Kidney (tissue), 14 donors: ENCODE results near the gene HSF4. TPM values are rescaled to one million over a fixed set of nuclear protein-coding genes. Genes with fewer than 3 reads are reported as not detected.

Experiments used
- DNase-seq, 5 donors: peaks; one replicate each; pipeline ENCODE4 v3.0.0-alpha.2; 2013 to 2020
- FAIRE-seq: peaks from 2 replicates; lab custom pipeline; 2012; peaks lifted over from hg19 to GRCh38; lab: Jason Lieb, UNC
- H3K27ac ChIP-seq, 2 donors: one replicate each; pipeline ENCODE4 v1.7.0; 2013; ENCODE audit warnings: low read depth in 2 of 2, low read length in 2 of 2, inconsistent platforms in 1 of 2
- H3K27me3 ChIP-seq: one replicate; pipeline ENCODE4 v1.7.1; 2013; ENCODE audit warnings: low read length, inconsistent platforms; ENCODE audit not compliant: control insufficient read depth, insufficient read depth
- H3K36me3 ChIP-seq, 3 donors: one replicate each; pipeline versions ENCODE4 v1.7.0 to v1.7.1; 2013; ENCODE audit warnings: low read length in 3 of 3, control low read depth in 1 of 3, inconsistent platforms in 1 of 3; ENCODE audit not compliant: insufficient read depth in 3 of 3, control insufficient read depth in 2 of 3
- H3K4me1 ChIP-seq, 3 donors: one replicate each; pipeline versions ENCODE4 v1.7.0 to v1.7.1; 2013; ENCODE audit warnings: low read length in 3 of 3, inconsistent platforms in 1 of 3, low read depth in 1 of 3; ENCODE audit not compliant: control insufficient read depth in 2 of 3, insufficient read depth in 2 of 3
- H3K4me3 ChIP-seq, 3 donors: one replicate each; pipeline versions ENCODE4 v1.7.0 to v1.8.1; 2013; ENCODE audit warnings: low read length in 3 of 3, control low read depth in 1 of 3, inconsistent platforms in 1 of 3
- H3K9ac ChIP-seq, 3 donors: one replicate each; pipeline versions ENCODE4 v1.7.0 to v1.7.1; 2013; ENCODE audit warnings: low read length in 3 of 3, control low read depth in 1 of 3, inconsistent platforms in 1 of 3
- H3K9me3 ChIP-seq, 3 donors: one replicate each; pipeline versions ENCODE4 v1.7.0 to v1.7.1; 2013; ENCODE audit warnings: low read length in 3 of 3, control low read depth in 1 of 3, inconsistent platforms in 1 of 3; ENCODE audit not compliant: control insufficient read depth in 2 of 3, insufficient read depth in 1 of 3
- intact Hi-C: fragments of 100-400 bp; cut with DNase I; formaldehyde crosslinking; loops from one replicate; pipeline ENCODE4 v1.11.1; 2022
- polyA plus RNA-seq: library from polyadenylated mRNA; stranded (reverse); fragments of 350-450 nt; fragmentation: Illumina TruSeq; extraction: RNeasy Lipid Tissue Mini Kit (QIAGEN cat#74804); gene quantifications from one replicate; pipeline ENCODE4 v1.2.3, GENCODE V29; 2014; ENCODE audit warnings: low read depth, low replicate concordance; ENCODE audit not compliant: insufficient read depth
- total RNA-seq: library from RNA; stranded (reverse); fragmentation: NEBNext Ultra II Directional; extraction: Animal tissue kit (Norgen Biotek cat#: 25700); gene quantifications from one replicate; pipeline ENCODE4 v1.2.1, GENCODE V29; 2021
- TF ChIP-seq, protein P1 (sequence below): IDR thresholded peaks from 3 replicates; pipeline ENCODE4 v1.5.1; 2012; ENCODE audit warnings: mild to moderate bottlenecking, moderate library complexity, borderline replicate concordance; ENCODE audit not compliant: insufficient read depth; ENCODE audit errors: extremely low read depth
- donor health status: control.
- donor health status: control.
- donor health status: control.
- donor health status: control.
- donor health status: control.
- donor health status: DM: yes; HTN: yes; CAD: no.
- donor health status: Normal renal cell carcinoma (clear cell type).

HSF4 gene
- total and polyA plus RNA-seq, 2 donors from 2014 or later: 26.7 to 37.9 TPM

- H3K27ac ChIP-seq: no peak overlapping the region
- peak; percentile 78 to 91 (median 88) for DNase-seq
- no peaks in the 10 kb centered on the region for H3K36me3 ChIP-seq
- peaks cover 0 to 28% (median 0%) of the 10 kb centered on the region in 3 donors for H3K4me1 ChIP-seq
- H3K9ac ChIP-seq: no peak overlapping the region
- no peak for FAIRE-seq
- intact Hi-C loops: no loop called here
- TF ChIP-seq, protein P1, sequence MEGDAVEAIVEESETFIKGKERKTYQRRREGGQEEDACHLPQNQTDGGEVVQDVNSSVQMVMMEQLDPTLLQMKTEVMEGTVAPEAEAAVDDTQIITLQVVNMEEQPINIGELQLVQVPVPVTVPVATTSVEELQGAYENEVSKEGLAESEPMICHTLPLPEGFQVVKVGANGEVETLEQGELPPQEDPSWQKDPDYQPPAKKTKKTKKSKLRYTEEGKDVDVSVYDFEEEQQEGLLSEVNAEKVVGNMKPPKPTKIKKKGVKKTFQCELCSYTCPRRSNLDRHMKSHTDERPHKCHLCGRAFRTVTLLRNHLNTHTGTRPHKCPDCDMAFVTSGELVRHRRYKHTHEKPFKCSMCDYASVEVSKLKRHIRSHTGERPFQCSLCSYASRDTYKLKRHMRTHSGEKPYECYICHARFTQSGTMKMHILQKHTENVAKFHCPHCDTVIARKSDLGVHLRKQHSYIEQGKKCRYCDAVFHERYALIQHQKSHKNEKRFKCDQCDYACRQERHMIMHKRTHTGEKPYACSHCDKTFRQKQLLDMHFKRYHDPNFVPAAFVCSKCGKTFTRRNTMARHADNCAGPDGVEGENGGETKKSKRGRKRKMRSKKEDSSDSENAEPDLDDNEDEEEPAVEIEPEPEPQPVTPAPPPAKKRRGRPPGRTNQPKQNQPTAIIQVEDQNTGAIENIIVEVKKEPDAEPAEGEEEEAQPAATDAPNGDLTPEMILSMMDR: peak; percentile 98
- peak overlapping the region in 1 of 3 donors; percentile 5 for H3K4me3 ChIP-seq
- H3K27me3 ChIP-seq: peaks cover 35% of the 10 kb centered on the region
- H3K9me3 ChIP-seq: no peaks in the 10 kb centered on the region
Observed at GRCh38 chr16:67155295-67156142, 9.0 kb upstream of the HSF4 start.

- no peaks in the 10 kb centered on the region for H3K9me3 ChIP-seq
- DNase-seq (peak in 2 of 5 donors; percentile 61 to 67), FAIRE-seq (no peak)
- intact Hi-C loops: no loop called here
- peak overlapping the region in 1 of 3 donors; percentile 5 for H3K4me3 ChIP-seq
- H3K27me3 ChIP-seq: peaks cover 38% of the 10 kb centered on the region
- H3K27ac ChIP-seq: no peak overlapping the region
- no peaks in the 10 kb centered on the region for H3K36me3 ChIP-seq
- no peak overlapping the region for H3K9ac ChIP-seq
- H3K4me1 ChIP-seq: peaks cover 0 to 25% (median 4%) of the 10 kb centered on the region in 3 donors
- TF ChIP-seq, protein P1: no peak
Observed at GRCh38 chr16:67156143-67156844, 8.3 kb upstream of the HSF4 start.

GRCh38 chr16:67157106-67157748, 7.3 kb upstream of the HSF4 start:
- no peak overlapping the region for H3K27ac ChIP-seq
- no peak overlapping the region for H3K9ac ChIP-seq
- intact Hi-C loops: no loop called here
- TF ChIP-seq, protein P1: no peak
- DNase-seq (peak in 1 of 5 donors; percentile 15), FAIRE-seq (no peak)
- peaks cover 47% of the 10 kb centered on the region for H3K27me3 ChIP-seq
- H3K4me1 ChIP-seq: peaks cover 0 to 24% (median 6%) of the 10 kb centered on the region in 3 donors
- H3K36me3 ChIP-seq: no peaks in the 10 kb centered on the region
- no peak overlapping the region for H3K4me3 ChIP-seq
- no peaks in the 10 kb centered on the region for H3K9me3 ChIP-seq
